Stimulated activated CD4-positive, alpha-beta T cell treated with anti-CD3 and anti-CD28 coated beads, Interleukin-12 subunit alpha, Interleukin-12 subunit beta, amount 100 ng/mL, for 48 hours (primary cell): ENCODE results near the gene STK25.
"Not testable (repeated sequence)": the region's sequence is repeated elsewhere in the genome, so short reads cannot be mapped to it uniquely, and the experiment has no call there.

ENCODE experiments used
- DNase-seq, 3 donors: peaks; one replicate each; pipeline ENCODE4 v3.0.0-alpha.2; 2020; ENCODE audit warnings: low read depth in 2 of 3, low spot score in 1 of 3

The STK25 gene

GRCh38 chr2:241540401-241540770 is 32.0 kb upstream of the STK25 start:
- no peak for DNase-seq

GRCh38 chr2:241539616-241540374 is 31.4 kb upstream of the STK25 start:
- no peak for DNase-seq

GRCh38 chr2:241538838-241539615 is 30.6 kb upstream of the STK25 start:
- no peak for DNase-seq

GRCh38 chr2:241535871-241536655 is 27.7 kb upstream of the STK25 start:
- DNase-seq = no peak

- no peak for DNase-seq
These were observed 26.5 kb upstream of the STK25 start for GRCh38 chr2:241534701-241535375.

GRCh38 chr2:241534293-241534692 is 25.9 kb upstream of the STK25 start:
- no peak for DNase-seq

DNA sequence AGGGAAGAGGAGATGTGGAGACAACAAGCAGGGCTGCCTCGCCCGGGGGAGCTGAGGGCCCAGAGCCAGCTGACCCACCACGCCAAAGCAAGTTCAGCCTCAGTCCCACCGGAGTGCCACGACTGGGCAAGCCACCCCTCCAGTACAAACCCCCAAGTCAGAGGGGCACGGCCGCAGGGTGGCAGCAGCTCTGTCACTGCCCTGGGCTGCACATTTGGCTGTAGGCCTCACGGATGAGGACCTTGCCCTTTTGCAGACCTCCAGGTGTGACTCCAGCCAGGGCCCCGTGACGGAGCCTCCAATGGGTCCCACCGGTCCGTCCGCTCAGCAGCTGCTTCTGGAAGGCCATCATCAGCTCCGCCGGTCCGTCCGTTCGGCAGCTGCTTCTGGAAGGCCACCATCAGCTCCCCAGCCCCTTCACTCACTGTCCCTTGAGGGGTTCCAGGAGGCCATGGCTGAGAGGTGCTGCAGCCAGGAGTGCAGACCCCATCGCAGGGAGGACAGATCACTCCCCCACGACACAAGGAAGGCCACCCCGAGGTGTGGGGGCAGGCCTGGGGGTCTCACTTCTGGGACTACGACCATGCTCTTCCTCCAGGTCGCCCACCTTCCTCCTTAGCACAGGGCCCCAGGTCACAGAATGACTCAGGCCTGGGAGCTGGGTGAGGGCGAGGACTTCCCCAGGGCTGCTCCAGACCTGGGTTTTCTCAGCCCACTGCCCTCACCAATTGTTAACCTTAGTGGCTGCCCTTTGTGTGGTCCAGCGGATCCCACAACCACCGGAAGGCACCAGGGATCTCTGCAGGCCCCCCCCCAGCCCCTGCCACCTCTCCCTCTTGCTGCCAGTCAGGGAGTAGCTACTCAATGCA is 24.6 kb upstream of the STK25 start:
- DNase-seq = no peak

GRCh38 chr2:241532168-241532567 is 23.8 kb upstream of the STK25 start:
- no peak for DNase-seq

DNA sequence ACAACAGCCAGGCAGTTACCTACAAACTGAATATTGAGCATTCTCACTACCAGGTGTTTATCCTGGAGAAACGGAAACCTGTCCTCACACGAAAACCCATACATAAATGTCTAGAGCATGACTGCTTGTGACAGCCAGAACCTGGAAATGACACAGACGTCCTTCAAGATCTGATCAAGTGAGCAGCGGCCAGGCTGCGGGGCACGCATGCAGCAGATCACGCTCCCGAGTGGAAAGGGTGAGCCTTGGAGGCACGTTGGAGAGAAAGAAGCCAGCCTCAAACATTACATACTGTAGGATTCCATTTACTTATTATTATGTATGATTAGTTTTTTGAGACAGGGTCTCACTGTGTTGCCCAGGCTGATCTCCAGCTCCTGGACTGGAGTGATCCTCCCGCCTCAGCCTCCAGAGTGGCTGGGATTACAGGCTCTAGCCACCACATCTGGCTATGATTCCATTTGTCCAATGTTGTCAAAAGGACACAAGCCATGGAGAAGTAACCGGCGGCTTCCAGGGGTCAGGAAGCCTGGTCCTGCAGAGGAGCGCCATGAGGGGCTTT is 22.9 kb upstream of the STK25 start:
- DNase-seq = no peak

- DNase-seq = no peak
These were observed 22.2 kb upstream of the STK25 start for GRCh38 chr2:241530571-241530970.

DNA sequence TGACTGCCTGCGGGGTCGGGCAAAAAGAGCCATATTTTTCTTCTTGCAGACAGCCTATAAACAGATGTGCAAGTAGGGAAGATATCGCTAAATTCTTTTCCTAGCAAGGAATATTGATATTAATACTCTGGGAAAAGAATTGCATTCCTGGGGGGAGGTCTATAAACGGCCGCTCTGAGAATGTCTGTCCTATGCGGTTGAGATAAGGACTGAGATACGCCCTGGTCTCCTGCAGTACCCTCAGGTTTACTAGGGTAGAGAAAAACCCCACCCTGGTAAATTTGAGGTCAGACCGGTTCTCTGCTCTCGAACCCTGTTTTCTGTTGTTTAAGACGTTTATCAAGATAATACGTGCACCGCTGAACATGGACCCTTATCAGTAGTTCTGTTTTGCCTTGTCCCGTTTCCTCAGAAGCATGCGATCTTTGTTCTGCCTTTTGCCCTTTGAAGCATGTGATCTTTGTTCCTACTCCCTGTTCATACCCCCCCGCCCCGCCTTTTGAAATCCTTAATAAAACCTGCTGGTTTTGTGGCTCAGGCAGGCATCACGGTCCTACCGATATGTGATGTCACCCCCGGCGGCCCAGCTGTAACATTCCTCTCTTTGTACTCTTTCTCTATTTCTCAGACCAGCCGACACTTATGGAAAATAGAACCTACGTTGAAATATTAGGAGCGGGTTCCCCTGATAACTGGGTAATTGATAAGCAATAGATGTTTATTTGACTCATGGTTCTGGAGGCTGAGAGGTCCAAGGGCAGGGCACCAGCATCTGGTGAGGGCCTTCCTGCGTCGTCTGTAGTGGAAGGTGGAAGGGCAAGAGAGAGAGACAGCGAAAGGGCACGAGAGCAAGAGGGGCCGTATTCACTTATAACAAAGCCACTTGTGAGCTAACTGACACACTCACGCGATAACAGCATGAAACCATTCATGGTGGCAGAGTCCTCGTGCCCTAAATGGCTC is 17.7 kb upstream of the STK25 start:
- not testable (repeated sequence) for DNase-seq

DNA sequence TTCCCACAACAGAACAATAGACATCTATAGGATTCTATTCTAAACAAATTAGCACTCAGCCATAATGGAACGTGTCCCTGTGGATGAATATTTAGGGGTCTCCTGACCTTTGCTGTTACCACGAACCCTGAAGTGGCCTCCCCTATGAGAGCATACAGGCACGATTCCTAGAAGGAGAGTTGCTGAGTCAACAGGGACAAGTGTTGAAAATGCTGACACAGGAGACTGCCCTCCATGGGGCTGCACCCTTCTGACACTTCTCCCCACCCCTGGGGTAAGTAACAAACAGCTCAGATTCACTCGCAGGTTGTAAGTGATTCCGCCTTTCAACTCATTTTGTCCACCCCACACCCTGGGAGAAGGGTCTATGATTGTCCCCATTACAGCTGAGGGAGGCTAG is 14.1 kb upstream of the STK25 start:
- DNase-seq = no peak

- DNase-seq = no peak
These were observed 11.3 kb upstream of the STK25 start for GRCh38 chr2:241519669-241520068.

DNA sequence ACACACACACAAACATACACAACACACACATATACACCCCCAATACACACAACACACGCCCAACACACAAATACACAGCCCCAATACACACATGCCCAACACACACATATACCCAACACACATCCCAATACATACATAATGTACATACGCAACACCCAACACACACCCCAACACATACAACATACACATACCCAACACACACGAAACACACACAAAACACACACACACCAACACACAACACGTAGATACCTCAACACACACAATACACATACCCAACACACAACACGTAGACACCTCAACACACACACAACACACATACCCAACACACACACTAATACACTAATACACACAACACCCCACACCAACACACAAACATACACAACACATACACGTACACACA is 8.9 kb upstream of the STK25 start:
- DNase-seq = no peak

DNA sequence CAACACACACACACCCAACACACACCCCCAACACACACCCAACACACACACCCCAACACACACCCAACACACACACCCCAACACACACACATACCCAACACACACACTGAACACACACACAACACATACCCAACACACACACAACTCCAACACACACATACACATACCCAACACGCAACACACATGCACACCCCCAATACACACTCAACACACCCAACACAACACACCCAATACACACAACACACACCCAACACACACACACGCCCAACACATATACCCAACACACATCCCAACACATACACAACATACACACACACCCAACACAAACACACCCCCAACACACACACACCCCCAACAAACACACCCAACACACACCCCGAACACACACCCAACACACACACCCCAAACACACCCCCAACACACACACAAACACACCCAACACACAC is 8.2 kb upstream of the STK25 start:
- DNase-seq = no peak

DNA sequence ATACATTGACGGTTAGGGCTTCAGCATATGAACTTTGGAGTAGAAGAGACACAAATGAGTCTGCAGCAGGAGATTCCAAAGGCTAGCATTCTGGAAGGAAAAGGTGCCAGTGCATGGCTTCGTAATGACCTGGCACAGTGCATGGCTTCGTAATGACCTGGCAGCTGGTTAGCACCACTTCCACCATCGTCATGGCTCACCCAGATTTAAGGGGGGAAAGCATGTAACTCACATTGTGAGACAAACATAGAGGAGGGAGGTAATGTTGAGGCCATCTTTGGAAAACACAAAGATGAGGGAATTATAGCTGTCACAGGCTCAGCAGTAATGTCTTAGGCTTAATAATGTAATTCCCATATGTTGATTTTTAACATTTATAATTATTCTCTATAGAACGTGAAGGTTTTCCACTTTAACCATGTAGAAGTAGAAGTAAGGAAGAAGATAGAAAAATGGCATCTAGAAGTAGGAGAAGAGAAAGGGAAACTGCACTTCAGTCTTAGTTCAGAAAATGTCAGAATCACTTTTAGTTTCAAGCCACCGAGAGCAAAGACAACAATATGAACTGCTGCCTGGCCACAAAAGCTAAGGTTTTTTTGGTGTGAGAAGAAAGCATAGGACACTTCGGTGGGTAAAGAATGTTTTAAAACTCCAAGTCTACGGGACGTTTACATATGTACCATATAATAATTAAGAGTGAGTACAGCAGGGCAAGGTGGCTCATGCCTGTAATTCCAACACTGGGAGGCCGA is 6.8 kb upstream of the STK25 start:
- no peak for DNase-seq

DNA sequence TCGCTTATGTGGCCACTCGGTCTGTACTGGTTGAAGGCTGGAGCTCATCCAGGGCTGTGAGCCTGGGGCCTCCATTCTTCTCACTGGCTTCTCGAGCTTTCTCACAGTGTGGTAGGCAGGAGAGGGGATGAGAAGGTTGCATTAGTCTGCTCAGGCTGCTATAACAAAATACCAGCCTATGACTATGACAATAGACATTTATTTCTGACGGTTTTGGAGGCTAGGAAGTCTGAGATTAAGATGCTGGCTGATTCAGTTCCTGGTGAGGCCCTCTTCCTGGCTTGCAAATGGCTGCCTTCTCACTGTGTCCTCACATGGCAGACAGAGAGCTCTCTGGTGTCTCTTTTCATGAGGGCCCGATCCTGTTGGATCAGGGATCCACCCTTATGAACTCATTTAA is 6.2 kb upstream of the STK25 start:
- DNase-seq = no peak

DNA sequence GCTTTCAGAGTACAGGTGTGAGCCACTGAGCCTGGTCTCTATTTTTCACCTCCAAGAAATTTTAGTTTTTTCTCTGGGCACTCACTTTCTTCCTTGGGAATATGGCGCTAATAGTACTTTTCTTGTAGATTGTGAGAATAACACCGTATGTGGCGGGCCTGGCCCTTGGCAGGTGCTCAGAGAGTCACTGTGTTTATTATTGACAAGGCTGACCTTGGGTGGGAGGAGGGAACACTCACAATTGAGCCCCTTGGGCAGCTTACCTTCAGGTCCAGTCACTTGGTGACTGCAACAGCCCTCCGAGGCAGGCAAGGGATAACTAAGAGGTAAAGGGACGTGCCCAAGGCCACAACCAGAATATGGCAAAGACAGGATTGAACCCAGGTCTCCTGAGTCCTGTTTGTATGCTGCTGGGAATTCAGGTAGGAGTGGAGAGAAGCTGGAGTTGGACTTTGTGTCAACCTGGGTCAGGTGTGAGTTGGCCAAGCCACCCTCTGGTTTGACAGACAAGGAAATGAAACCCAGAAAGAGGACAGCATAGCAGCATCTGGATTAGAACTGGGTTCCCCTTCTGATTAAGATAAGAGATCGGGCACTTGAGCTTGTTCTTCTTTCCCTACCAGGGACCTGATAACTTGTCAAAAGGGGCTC is 2.8 kb upstream of the STK25 start:
- no peak for DNase-seq
